Measurements from ENCODE around the gene OR5K1.

OR5K1 gene

DNA sequence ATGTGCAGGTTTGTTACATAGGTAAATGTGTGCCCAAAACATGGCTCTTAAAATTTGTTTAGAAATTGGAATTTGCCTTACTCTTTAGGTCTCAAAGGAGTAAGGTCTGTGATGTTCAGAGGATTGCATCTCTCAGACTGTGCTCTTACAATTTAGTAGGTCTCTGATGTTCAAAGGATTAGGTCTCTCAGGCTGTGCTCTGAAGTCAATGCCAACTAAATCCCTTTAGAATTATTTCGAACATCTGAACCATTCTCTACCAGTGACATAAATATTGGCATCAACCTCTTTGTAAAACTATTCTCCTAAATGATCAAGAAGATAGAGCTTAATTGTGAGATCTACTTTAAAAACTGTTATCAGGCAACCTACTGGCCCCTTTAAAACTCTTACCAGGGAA, at the start of gene OR5K1:
Gene OR5K1, plus strand, starts transcription at position 301 of the 400 bp plus-strand sequence. CDS start 6,376 bp downstream, outside the sequence.
- DNase-seq (ENCODE audit: low read depth in 2 of 3, low spot score in 1 of 3): no peak

DNA sequence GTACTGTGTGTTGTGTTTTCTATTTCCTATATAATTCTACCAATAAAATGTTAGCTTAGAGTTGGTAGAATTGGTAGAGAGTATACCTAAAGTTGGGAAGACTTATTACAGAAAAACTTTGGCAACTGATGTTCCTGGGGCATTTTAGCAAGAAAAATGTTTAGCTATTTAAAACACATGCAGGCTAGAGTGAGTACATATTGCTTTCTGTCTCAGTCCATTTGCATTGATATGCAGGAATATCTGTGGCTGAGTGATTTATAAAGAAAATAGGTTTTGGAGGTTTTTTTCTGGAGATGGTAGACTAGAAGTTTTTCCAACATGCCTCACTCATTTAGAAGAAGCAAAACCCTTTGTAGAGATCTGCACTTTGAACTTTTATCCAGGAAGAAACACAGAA, 30.4 kb upstream of the OR5K1 start:
- no peak for DNase-seq (ENCODE audit: low read depth in 2 of 3, low spot score in 1 of 3)

DNA sequence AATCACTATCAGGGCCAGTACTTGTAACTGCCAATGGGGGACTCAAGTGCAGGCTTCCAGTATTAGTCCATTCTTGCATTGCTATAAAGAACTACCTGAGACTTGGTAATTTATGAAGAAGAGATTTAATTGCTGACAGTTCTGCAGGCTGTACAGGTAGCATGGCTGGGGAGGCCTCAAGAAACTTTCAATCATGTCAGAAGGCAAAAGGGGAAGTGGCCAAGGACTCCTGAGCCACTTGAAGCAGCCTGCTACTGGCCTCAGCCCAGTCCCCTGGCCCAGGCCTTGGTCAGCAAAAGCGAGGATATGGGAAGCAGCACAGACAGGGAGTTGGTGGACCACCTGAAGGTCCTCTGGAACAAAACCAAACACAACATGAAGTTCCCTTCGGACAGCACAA, 29.2 kb upstream of the OR5K1 start:
- no peak for DNase-seq (ENCODE audit: low read depth in 2 of 3, low spot score in 1 of 3)

DNA sequence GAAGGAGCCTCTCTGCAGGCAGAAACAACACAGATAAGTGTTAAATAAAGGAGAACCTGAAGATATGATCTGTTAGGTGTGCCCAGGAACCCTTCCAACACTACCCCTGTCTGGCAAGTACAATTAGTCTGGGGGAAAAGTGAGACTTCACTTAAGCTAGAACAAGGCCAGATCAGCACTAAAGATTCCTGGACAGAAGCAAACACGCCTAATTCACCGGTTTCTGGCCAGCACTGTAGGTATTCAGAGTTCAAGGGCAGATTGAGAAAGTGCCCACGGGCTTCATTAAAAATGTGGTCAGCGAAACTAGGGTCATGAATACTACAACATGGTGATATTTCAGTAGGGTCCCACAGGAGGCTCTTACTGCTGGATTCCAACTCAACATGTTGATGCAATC, 28.6 kb upstream of the OR5K1 start:
- no peak for DNase-seq (ENCODE audit: low read depth in 2 of 3, low spot score in 1 of 3)

DNA sequence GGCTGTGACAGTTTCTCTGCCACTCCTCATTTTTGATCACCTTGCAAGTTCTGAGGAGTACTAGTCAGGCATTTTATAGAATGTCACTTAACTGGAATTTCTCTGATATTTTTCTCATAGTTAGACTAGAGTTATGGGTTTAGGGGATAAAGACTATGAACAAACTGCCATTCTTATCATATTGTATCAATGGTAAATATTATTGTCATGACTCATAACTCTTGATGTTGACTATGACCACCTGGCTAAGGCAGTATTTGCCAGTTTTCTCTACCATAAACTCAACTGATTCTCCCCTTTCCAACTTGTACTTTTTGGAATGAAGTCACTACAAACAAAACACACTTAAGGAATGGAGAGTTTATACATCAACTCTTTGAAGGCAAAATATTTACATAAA, 22.7 kb upstream of the OR5K1 start:
- DNase-seq (ENCODE audit: low read depth in 2 of 3, low spot score in 1 of 3): no peak

DNA sequence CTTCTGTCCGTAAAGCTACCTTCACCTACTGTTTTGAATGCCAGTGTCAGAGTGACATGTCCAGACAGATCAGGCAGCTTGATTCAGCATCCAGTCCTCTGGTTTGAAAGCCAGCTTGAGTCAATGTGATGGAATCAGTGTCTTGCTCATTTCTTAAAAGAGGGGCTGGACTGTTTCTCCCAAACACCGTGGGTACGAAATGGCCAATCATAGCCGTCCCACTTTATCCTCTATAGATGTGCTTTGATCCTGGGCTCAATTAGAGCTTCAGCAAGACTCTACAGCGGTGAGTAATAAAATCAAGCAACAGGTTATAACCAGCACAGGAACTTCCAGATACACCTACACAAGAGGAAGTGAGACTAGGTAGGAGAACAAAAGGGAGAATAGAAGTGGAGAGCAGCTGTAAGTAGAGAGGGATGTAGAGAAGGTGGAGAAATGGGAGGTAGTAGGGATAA, 17.0 kb upstream of the OR5K1 start:
- no peak for DNase-seq (ENCODE audit: low read depth in 2 of 3, low spot score in 1 of 3)

DNA sequence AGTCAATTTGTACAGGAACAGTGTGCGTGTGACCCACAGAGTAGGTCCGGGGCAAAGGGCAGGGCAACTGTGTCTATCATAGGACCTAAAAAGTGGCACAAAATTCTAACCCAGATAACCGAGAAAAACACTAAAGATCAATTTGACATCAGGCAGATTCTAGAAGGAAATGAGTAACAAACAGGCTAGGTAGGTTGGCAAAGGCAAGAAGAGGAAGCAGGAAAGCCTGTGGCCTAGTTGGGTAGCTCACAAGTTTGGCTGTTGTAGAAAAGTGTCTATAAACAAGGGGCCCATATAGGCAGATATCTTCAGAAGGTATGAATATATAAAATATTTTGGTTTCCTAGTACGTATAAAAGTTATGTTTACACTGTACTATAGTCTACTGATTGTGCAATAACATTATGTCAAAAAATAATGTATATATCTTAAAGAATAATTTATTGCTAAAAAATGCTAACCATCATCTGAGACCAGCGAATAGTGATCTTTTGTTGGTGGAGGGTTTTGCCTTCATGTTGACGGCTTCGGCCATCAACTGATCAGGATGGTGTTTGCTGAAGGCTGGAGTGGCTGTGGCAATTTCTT, 13.3 kb upstream of the OR5K1 start:
- DNase-seq (ENCODE audit: low read depth in 2 of 3, low spot score in 1 of 3): no peak

DNA sequence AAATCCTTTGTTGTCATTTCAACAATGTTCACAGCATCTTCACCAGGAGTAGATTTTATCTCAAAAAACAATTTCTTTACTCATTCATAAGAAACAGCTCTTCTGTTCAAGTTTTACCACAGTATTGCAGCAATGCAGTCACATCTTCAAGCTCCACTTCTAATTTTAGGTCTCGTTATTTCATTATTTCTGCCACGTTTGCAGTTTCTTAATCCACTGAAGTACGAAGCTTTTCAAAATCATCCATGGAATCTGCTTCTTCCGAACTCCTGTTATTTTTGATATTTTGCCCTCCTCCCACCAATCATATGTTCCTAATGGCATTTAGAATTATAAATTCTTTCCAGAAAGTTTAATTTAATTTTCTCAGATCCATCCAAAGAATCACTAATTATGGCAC, 12.6 kb upstream of the OR5K1 start:
- DNase-seq (ENCODE audit: low read depth in 2 of 3, low spot score in 1 of 3): no peak

DNA sequence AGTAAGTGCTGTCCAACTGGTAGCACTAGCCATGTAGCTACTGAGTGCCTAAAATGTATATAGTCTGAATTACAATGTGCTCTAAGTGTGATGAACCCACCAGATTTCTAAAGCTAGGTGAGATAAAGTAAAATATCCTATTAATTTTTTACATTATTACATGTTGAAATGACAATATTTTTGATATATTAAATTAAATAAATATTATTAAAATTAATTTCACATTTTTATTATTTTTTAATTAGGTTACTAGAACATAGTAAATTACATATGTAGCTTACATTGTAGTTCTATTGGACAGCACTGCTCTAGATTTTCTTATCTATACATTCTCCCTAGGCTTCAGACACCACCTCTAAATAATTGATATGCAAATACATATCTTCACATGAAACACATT, 9.2 kb upstream of the OR5K1 start:
- no peak for DNase-seq (ENCODE audit: low read depth in 2 of 3, low spot score in 1 of 3)

DNA sequence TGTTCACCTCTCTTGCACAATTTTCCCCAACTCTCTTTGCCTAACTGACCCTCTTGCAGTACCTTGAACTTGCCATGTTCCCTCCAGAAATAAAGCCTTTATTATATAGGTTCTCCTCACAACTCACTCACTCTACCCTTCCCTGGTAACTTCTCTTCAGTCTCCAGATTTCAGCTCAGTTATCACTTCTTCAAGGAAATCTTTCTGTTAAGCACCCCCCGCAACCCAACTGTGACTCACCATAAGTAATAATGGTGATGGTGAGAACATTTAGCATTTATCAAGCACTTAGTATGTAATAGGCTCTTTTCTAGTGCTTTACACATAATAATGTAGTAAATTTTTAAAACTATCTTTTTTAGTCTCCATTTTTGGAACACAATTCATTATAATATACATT, 8.1 kb upstream of the OR5K1 start:
- no peak for DNase-seq (ENCODE audit: low read depth in 2 of 3, low spot score in 1 of 3)

DNA sequence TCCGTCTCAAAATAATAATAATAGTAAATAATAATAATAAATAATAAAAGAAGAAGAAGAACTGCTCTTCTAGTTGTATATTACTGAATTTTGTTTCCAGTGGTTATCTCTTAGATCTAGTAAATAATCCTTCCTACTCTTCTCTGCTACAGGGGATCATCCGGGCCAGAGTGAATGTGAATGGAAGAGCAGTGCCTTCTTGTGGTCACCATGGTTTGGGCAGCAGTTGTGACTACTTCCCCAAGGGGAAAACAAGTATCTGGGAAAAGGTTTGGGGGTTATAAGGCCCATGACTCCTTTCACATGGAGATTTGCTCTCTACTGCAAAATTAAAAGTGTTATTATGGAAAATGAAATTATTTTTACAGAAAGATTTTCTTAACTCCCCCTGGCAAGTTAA, 5.5 kb upstream of the OR5K1 start:
- no peak for DNase-seq (ENCODE audit: low read depth in 2 of 3, low spot score in 1 of 3)

DNA sequence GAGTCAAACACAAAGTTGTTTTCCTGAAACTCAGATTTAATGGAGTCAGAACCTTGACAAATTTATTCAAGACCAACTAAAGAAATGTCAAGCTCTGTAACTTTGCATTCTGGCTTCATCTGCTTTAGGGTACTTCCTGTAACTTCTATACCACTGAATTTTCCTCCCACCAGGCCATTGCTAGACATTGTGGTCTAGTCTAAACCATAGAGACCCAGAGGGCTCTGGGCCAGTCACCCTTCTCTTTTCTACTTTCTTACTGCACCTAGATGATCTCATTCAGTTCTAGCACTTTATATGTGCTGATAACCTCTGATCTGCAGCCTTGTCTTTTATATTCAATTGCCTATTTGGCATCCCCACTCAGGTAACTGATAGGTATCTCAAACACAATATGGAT, 2.8 kb upstream of the OR5K1 start:
- no peak for DNase-seq (ENCODE audit: low read depth in 2 of 3, low spot score in 1 of 3)

DNA sequence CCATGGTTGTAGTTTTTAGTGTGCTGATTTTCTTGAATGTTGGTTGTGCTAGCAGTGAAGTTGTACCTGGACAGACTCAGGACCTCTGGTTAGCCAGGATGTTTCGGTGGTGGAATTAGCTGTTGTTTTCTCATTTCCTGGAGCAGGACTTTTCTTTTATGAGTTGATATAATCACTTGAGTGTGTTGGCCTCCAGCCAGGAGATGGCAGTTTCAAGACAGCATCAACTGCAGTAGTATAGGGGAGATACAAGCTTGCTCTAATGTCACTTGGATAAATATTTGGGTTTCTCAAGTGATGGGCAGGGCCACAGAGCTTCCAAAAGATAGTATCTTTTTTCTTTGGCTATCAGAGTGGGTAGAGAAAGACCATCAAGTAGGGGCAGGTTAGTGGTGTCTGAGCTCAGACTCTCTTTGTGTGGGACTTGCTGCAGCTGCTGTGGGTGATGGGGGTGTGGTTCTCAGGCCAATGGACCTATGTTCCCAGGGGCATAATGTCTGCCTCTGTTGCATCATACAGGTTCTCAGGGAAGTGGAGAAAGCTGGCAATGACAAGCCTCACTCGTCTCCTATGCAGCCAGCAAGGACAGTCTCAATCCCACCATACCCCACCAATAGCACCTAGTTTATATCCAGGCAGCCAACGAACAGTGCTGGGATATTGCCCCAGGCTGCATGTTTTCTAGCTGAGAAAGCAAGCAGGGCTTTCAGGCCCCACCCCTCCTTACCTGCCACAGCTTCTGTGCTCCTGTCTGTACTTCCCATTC, 19.9 kb downstream of the OR5K1 start:
- DNase-seq (ENCODE audit: low read depth in 2 of 3, low spot score in 1 of 3): no peak

DNA sequence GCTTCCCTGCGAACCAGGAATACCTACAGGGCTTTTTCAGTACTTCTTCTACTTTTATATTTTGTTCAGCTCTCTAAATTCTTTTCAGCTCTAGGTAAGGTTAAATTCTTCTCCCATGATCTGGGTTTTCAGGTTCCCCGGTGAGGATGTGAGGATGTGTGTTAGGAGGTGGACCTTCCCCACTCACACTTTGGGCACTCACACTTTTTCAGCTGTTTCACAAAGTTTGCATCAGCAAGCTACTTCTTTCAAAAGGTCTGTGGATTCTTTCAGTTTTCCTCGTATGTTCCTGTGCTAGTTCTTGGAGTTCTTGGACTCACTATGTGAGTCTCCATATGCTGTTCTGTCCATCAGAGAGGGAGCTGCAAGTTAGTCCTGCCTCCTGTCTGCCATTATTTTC, 20.6 kb downstream of the OR5K1 start:
- no peak for DNase-seq (ENCODE audit: low read depth in 2 of 3, low spot score in 1 of 3)

DNA sequence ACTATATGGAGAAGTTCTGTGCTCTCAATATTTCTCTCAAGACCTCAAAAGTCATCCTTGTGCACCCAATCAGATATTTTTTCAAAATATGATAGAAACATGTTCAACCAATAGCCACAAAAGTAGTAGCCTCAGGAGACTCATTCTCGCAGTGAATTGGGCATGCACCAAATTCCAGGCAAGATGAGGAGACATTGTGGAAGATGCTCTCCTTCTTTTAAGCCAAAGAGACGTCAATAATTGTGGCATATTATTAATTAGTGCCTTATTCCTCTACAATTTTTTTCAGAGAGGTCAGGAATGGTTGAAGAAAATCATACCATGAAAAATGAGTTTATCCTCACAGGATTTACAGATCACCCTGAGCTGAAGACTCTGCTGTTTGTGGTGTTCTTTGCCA, 34.4 kb downstream of the OR5K1 start, which contains the start of gene OR5K2:
Gene OR5K2, plus strand, starts transcription at position 301 of the 400 bp plus-strand sequence. Its CDS starts 0 bp downstream, at position 301.
- no peak for DNase-seq (ENCODE audit: low read depth in 2 of 3, low spot score in 1 of 3)

DNA sequence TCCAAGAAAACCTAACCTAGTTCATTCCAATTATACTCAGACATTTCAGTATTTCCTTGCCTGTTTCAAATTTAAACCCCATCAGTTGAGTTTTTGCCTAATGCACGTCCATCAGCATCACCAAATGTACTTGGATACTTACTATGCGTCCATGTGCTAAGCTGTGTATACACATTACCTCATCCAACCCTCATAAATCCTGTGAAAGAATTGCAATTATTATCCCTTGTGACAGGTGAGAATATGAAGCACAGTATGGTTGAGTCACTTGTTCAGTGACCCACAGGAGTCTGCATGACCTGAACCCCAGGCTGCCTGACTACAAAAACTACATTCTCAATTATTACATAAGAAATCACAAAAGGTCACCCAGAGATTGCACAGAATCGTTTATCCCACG, 37.0 kb downstream of the OR5K1 start:
- no peak for DNase-seq (ENCODE audit: low read depth in 2 of 3, low spot score in 1 of 3)

DNA sequence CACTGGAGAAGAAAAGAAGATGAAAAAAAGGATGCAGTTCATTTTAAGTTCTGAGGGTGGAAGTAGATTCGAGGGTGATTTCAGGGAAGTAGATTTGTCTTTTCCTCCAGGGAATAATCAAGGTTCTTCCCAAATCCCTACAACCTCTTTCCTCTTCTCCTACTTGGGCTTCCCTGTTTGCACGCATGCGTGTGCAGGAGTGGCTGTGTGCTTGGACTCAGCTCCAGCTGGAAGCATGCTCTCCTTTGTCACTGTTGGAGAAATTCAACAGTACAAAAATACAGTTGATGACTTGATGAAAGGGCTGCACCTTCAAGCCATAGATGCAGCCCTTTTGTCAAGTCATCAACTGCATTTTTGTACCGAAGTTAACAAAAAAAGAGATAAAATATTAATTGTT, 38.3 kb downstream of the OR5K1 start:
- DNase-seq (ENCODE audit: low read depth in 2 of 3, low spot score in 1 of 3): no peak

DNA sequence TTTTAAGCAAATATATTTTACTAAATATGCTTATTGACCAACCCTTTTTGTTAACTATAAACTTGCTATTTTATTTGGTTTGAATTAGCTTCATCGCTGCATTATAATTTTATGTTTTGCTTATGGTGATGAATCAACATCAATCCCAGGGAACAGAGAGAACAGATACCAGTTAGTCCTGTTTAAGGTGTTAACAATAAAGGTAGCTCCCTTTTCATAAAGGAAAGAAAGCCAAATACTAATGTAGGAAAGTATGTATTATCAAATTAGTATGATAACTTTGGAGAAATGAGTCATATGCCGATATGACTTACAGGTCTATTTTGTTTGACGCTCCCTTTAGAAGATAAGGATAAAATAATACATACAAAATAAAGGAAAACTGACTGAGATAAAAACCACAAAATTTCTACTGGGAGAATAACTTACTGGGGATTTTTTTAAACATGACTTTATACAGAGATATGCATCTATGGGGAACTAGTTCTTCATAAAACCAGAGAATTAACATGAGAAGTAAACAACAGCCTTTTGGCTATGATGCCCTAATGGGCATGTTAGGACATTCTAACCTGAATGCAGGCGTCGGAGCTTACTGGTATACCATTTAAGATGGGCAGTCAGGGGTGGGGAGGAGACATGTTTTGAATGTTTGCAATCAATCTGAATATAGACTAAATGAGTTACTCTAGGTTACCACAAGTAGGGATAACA, 39.0 kb downstream of the OR5K1 start:
- no peak for DNase-seq (ENCODE audit: low read depth in 2 of 3, low spot score in 1 of 3)

DNA sequence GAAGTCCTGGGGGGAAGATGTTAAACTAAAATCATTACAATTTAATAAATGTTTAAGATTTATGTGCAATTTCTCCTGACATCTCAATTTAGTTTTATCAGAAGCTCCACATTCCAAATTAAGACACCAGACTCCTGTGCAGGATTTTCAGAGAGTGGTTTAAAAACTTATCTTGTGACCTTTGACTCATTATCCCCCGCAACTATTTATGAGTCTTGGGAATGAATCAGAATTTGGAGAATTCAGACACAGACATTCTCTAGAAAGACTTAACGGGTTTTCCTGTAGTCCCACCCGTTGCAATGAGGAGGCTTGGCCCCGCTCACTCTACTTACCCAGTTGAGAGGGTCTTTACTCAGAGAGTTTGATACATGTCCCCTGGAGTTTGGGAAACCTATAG, 41.5 kb downstream of the OR5K1 start:
- DNase-seq (ENCODE audit: low read depth in 2 of 3, low spot score in 1 of 3): no peak

DNA sequence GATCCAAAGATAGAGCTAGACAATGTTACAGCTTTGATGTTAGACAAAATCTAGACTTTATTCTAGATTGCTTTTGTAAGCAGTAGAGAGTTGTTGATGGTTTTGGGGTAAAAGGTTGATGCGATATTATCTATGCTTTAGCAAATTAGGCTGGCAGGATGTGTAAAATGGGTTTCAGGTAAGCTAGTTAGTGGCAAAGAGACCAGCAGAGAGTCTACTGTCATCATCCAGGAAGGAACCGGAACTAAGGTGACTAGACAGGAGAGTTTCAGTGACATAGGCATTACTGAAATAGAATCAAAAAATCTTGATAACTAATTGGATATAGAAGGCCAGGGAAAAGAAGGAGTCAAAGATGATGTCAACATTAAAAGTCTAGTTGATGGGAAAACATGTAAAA, 45.6 kb downstream of the OR5K1 start:
- no peak for DNase-seq (ENCODE audit: low read depth in 2 of 3, low spot score in 1 of 3)

DNA sequence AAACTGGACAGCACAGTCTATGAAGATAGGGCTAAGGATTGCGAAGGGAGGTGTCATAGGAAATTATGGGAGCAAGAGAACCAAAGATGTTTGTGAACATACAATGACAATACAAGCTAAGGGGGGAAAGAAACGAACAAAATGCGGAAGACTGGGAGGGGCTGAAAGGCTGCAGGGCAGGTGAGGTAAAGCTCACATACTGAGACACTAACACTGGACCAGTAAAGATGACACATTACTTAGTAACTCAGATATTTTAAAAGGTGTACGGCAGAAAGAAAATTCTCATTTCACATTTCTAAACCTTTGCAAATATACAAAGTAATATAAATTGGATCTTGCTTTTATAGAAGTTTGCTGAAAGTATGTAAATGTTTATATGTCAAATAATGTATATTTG, 49.6 kb downstream of the OR5K1 start:
- no peak for DNase-seq (ENCODE audit: low read depth in 2 of 3, low spot score in 1 of 3)

DNA sequence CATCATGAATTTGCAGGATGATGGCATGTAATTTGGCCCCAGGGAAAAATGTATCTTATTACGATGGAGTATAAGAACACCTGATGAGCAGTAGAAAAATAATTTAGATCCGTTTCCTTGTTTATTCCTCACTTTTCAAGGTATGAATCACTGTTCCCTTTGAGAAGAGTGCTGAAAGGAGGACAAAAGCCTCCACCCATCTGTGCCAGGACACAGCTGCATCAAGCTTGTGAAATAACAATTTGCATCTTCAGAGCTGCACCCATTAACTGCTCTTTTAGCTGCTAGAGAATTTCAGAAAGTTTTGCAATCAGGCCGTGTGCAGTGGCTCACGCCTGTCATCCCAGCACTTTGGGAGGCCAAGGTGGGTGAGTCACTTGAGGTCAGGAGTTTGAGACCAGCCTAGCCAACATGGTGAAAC, 50.1 kb downstream of the OR5K1 start:
- DNase-seq (ENCODE audit: low read depth in 2 of 3, low spot score in 1 of 3): no peak

All from stimulated activated CD4-positive, alpha-beta T cell treated with anti-CD3 and anti-CD28 coated beads, Interleukin-12 subunit alpha, Interleukin-12 subunit beta, amount 100 ng/mL, for 48 hours (primary cell).